GM08714 (cell line): ENCODE data around the gene DGCR6L.
"Not testable (repeated sequence)": the region's sequence is repeated elsewhere in the genome, so short reads cannot be mapped to it uniquely, and the experiment has no call there.

ENCODE experiments used
- H3K4me3 ChIP-seq: fragments of 200-500 bp; sonication (Bioruptor generic); 2 replicates; pipeline ENCODE4 v1.5.1; 2014; ENCODE audit warnings: mild to moderate bottlenecking, low read length, inconsistent platforms
- ZNF274 ChIP-seq: IDR thresholded peaks from 2 replicates; pipeline ENCODE4 v1.6.1; 2012; ENCODE audit warnings: mild to moderate bottlenecking, low read depth, low read length

The DGCR6L gene

DNA sequence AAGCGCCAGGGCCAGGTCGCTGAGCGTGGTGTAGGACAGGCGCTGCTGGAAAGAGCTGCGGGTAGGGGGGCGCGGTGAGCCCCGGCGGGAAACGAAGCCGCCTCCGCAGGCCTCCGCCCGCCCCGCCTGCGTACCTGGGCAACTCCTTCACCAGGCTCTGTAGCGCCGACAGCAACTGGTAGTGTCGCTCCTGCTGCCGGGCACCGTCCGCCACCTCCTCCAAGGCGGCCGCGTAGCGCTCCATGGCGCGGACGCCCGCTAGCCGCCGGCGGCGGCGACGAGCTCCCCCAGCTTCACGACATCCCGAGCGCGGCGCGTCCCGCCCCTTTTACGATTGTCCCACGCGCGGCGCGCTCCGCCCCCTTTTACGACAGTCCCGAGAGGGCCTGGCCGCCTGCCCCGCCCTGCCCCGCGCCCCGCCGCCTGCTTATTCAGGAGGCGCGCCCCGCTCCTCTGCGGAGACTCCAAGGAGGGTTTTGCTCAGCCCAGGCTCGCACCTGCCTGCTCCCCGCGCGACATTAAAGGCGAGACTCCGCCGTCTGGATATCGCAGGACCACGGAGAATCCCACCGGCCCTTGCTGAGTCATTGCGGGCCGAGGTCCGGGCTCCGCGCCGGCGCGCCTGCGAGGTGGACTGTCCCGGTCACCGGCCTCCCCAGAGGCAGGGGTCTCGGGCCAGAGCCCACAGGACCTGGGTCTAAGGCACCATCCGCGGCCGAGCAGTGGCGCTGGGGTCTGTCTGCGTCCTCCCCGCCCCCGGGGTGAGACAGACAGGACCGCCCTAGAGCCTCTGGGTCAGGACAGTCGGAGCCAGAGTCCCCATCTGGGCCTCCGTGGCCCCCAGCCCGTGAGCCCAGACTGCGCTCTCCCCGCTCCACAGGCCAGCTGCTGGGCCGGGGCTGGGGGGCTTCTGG, at the start of gene DGCR6L:
Gene DGCR6L (minus strand): TSS at position 316 of the 914 bp plus-strand sequence. CDS start 72 bp downstream, at position 244.
- TF ChIP-seq ZNF274 = no peak

DNA sequence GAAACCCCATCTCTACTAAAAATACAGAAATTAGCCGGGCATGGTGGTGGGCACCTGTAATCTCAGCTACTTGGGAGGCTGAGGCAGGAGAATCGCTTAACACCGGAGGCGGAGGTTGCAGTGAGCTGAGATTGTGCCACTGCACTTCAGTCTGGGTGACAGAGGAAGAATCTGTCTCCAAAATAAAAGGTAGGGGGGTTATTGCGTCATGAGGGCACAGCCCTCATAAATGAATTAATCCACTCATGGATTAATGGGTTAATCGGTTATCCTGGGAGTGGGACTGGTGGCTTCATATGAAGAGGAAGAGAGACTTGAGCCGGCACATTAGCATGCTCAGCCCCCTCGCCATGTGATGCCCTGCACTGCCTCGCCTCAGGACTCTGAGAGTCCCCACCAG, 49.0 kb upstream of the DGCR6L start:
- H3K4me3 ChIP-seq = not testable (repeated sequence)

More for the DNA sequence above, at the start of gene DGCR6L:
- peak within 1 kb of the TSS; percentile 99 for H3K4me3 ChIP-seq

DNA sequence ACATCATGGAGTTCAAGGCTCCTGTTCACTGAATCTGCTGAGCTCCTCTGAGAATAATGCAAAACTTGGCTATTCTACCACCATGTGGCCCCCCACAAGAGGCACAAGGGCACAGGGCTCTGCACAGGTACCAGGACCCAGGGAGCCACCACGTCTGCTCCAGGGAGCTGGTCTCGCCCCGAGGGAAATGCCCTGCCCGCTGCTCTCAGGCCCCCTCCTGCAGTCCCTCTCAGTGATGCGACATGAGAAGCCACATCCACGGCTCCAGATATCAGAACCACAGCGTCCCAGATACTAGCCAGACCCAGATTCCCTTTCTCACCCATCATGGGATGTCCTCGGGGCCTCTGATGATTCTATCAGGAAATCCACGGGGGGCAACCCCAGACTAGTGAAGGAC, 47.0 kb upstream of the DGCR6L start:
- H3K4me3 ChIP-seq = not testable (repeated sequence)

DNA sequence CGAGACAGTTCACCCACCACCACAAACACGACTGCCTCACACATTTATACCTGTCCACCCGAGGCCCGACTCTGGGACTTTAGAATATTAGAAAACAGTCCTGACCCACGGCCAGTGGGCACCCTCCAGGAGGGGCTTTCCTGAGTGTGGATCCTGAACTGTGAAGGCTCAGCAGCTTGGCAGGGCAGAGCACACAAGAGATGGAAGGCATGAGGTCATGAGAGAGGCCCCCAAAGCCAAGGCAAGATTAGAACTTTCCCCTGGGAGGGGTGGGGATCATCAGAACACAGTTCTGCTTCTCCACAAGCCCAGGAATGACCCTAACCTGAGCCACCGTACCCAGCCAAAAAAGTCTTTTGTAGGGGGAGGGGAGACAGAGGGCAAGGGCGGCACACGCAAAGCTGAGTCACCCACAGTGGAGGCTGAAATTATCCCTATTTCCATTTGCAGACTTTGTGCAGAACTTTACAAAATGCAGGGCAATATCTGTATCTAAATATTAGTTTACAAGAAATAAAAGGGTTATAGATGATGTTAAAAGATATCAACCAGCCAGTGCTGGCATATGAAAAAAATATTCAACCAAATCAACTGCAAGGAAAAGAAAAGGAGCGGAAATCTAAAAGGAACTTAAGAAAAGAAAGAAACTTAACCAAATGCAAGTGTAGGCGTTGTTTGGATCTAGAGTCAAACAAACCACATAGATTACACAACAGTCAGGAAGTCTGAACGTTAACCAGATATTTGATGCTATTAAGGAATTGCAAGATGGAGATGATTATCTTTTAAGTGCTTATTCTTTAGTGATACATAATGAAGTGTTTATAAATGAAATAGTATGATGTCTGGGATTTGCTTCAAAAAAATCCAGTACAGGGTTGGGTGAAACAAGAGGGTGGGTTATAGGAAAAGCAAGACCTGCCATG, 44.7 kb upstream of the DGCR6L start:
- H3K4me3 ChIP-seq = not testable (repeated sequence)

DNA sequence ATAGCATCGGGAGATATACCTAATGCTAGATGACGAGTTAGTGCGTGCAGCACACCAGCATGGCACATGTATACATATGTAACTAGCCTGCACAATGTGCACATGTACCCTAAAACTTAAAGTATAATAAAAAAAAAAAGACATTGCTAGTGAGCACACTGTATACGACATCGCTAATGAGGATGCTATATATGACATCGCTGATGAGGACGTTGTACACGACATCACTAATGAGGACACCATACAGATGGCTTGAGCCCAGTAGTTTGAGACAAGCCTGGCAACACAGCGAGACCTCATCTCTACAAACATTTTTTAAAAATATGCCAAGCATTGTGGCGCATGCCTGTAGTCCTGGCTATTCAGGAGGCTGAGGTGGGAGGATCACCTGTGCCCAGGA, 42.5 kb upstream of the DGCR6L start:
- not testable (repeated sequence) for H3K4me3 ChIP-seq

DNA sequence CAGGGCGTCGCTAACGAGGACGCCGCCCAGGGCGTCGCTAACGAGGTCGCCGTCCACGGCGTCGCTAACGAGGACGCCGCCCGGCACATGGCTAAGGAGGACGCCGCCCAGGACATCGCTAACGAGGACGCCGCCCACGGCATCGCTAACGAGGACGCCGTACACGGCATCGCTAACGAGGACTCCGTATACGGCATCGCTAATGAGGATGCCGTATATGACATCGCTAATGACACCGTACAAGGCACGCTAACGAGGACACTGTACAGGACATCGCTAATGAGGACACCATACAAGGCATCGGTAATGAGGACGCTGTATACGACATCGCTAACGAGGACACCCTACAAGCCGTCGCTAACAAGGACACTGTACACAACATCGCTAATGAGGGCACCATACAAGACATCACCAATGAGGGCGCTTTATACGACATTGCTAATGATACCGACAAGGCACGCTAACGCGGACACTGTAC, 41.9 kb upstream of the DGCR6L start:
- not testable (repeated sequence) for H3K4me3 ChIP-seq

DNA sequence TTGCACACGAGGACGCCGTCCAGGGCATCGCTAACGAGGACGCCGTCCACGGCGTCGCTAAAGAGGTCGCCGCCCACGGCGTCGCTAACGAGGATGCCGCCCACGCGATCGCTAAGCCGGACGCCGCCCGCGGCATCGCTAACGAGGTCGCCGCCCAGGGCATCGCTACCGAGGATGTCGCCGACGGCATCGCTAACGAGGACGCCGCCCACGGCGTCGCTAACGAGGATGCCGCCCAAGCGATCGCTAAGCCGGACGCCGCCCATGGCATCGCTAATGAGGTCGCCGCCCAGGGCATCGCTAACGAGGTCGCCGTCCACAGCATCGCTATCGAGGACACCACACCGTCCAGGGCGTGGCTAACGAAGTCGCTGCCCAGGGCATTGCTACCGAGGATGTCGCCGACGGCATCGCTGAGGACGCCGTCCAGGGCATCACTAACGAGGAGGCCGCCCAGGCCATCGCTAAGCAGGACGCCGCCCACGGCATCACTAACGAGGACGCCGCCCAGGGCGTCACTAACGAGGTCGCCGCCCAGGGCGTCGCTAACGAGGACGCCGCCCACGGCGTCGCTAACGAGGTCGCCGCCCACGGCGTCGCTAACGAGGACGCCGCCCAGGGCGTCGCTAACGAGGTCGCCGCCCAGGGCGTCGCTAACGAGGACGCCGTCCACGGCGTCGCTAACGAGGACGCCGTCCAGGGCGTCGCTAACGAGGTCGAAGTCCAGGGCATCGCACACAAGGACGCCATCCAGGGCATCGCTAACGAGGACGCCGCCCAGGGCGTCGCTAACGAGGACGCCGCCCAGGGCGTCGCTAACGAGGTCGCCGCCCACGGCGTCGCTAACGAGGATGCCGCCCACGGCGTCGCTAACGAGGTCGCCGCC, 41.2 kb upstream of the DGCR6L start:
- H3K4me3 ChIP-seq = not testable (repeated sequence)

DNA sequence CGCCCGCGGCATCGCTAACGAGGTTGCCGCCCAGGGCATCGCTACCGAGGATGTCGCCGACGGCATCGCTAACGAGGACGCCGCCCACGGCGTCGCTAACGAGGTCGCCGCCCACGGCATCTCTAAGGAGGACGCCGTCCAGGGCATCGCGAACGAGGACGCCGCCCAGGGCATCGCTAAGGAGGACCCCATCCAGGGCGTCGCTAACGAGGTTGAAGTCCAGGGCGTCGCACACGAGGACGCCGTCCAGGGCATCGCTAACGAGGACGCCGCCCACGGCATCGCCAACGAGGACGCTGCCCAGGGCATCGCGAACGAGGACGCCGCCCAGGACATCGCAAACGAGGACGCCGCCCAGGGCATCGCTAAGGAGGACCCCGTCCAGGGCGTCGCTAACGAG, 40.4 kb upstream of the DGCR6L start:
- not testable (repeated sequence) for H3K4me3 ChIP-seq

DNA sequence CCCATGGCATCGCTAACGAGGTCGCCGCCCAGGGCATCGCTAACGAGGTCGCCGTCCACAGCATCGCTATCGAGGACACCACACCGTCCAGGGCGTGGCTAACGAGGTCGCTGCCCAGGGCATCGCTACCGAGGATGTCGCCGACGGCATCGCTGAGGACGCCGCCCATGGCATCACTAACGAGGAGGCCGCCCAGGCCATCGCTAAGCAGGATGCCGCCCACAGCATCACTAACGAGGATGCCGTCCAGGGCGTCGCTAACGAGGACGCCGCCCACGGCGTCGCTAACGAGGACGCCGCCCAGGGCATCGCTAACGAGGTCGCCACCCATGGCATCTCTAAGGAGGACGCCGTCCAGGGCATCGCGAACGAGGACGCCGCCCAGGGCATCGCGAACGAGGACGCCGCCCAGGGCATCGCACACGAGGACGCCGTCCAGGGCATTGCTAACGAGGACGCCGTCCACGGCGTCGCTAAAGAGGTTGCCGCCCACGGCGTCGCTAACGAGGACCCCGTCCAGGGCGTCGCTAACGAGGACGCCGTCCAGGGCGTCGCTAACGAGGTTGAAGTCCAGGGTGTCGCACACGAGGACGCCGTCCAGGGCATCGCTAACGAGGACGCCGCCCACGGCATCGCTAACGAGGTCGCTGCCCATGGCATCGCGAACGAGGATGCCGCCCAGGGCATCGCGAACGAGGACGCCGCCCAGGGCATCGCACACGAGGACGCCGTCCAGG, 38.8 kb upstream of the DGCR6L start:
- H3K4me3 ChIP-seq = not testable (repeated sequence)

DNA sequence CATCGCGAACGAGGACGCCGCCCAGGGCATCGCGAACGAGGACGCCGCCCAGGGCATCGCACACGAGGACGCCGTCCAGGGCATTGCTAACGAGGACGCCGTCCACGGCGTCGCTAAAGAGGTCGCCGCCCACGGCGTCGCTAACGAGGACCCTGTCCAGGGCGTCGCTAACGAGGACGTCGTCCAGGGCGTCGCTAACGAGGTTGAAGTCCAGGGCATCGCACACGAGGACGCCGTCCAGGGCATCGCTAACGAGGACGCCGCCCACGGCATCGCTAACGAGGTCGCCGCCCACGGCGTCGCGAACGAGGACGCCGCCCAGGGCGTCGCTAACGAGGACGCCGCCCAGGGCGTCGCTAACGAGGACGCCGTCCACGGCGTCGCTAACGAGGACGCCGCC, 38.1 kb upstream of the DGCR6L start:
- H3K4me3 ChIP-seq = not testable (repeated sequence)

DNA sequence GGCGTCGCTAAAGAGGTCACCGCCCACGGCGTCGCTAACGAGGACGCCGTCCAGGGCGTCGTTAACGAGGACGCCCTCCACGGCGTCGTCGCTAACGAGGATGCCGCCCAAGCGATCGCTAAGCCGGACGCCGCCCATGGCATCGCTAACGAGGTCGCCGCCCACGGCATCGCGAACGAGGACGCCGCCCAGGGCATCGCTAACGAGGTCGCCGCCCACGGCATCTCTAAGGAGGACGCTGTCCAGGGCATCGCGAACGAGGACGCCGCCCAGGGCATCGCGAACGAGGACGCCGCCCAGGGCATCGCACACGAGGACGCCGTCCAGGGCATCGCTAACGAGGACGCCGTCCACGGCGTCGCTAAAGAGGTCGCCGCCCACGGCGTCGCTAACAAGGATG, 37.0 kb upstream of the DGCR6L start:
- not testable (repeated sequence) for H3K4me3 ChIP-seq

DNA sequence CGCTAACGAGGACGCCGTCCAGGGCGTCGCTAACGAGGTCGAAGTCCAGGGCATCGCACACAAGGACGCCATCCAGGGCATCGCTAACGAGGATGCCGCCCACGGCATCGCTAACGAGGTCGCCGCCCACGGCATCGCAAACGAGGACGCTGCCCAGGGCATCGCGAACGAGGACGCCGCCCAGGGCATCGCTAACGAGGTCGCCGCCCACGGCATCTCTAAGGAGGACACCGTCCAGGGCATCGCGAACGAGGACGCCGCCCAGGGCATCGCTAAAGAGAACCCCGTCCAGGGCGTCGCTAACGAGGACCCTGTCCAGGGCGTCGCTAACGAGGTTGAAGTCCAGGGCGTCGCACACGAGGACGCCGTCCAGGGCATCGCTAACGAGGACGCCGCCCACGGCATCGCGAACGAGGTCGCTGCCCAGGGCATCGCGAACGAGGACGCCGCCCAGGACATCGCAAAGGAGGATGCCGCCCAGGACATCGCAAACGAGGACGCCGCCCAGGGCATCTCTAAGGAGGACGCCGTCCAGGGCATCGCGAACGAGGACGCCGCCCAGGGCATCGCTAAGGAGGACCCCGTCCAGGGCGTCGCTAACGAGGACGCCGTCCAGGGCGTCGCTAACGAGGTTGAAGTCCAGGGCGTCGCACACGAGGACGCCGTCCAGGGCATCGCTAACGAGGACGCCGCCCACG, 36.2 kb upstream of the DGCR6L start:
- not testable (repeated sequence) for H3K4me3 ChIP-seq

DNA sequence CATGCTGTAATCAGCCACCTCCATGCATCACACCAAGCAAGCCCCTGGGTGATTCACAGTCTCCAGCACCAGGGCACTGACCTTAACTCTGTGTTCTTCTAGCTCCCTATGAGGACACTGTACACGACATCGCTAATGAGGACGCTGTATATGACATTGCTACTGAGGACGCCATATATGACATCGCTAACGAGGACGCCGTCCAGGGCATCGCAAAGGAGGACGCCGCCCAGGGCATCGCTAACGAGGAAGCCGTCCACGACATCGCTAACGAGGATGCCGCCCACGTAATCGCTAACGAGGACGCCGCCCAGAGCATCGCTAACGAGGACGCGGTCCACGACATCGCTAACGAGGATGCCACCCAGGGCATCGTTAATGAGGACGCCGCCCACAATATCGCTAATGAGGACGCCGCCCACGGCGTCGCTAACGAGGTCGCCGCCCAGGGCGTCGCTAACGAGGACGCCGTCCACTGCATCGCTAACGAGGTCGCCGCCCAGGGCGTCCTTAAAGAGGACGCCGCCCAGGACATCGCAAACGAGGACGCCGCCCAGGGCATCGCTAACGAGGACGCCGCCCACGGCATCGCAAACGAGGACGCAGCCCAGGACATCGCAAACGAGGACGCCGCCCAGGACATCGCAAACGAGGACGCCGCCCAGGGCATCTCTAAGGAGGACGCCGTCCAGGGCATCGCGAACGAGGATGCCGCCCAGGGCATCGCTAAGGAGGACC, 34.5 kb upstream of the DGCR6L start:
- no peak for TF ChIP-seq ZNF274
- H3K4me3 ChIP-seq = no peak overlapping the region

DNA sequence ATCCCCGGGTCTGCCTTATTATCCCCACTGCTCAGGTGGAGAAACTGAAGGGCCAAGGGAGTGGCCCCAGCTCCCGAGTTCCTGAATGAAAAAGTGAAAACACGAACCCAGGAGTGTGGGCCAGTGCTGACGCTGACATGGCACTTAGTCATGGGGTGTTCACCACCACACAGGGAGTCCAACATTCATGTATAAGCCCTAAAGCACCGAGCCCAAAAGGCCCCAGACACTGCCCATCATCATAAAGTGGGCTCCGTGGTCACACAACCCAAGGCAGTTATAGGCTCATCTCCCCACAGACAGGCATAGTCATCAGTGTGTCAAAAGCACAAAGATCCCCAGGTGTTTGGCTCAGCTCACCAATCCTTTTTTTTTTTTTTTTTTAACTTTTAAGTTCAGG, 32.7 kb upstream of the DGCR6L start:
- not testable (repeated sequence) for H3K4me3 ChIP-seq

DNA sequence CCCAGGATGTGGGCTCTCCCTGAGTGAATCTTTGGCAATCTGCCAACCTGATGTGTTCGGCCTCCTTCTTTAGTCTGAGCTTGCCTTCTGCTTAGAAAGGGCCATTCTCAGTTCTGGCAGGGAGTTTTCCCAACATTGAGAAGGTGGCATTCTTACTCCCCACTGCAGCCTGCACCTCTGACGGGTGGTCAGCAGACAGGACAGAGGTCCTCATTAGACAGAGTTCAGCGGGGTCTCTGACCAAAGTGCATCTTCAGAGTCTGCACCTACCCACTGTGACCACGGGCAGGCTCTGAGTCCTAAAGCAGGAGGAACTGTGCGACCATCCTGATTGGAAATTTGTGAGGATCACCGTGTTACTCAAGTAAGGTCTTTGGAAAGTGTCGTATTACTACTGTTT, 26.7 kb upstream of the DGCR6L start:
- not testable (repeated sequence) for H3K4me3 ChIP-seq

DNA sequence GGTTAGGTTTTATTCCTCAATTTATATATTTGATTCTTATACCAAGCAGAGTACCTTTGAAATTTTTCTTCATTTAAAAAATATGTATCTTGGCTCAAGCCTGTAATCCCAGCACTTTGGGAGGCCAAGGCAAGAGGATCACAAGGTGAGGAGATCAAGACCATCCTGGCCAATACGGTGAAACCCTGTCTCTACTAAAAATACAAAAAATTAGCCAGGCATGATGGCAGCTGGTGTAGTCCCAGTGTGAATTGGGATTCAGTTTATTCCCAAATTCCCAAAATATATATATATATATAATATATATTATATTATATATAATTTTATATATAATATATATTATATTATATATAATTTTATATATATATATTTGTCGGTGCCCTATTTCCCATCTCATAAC, 18.4 kb upstream of the DGCR6L start:
- not testable (repeated sequence) for H3K4me3 ChIP-seq

DNA sequence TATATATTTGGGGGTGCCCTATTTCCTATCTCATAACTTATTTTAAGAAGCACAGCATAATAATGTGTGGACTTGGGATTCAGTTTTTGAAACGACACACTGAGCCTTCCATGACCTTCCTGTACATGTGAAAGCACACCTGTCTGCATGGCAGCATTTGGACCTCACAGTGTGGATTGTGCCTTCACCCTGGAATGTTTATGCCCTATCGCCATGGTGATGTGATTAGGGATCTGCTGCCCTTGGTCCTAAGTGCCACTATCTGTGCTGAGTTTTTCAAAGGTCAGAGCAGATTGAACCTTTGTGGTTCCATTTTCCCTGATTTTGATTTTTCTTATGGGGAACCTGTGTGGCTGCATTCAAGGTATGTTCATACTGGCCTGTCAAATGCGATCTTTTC, 17.9 kb upstream of the DGCR6L start:
- not testable (repeated sequence) for H3K4me3 ChIP-seq

DNA sequence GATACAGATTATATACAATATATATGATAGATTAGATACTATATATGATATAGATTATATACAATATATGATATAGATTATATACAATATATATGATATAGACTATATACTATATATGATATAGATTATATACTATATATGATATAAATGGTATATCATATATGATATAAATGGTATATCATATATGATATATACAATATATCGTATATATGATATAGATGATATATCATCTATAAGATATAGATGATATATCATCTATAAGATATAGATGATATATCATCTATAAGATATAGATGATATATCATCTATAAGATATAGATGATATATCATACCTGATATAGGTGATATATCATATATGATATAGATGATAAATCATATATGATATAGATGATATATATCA, 16.7 kb upstream of the DGCR6L start:
- not testable (repeated sequence) for H3K4me3 ChIP-seq

DNA sequence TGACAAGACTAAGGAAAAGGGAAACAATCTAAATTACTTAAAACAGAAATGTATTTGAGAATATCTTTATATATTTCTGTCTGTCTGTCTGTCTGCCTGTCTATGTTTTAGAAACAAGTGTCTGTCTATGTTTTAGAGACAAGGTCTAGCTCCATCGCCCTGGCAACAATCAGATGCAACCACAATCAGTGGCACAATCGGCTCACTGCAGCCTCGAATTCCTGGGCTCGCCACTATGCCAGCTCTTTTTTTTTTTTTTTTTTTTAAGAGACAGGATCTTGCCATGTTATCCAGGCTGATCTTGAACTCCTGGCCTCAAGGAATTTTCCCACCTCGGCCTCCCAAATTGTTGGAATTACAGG, 8.7 kb upstream of the DGCR6L start:
- H3K4me3 ChIP-seq = not testable (repeated sequence)
